ENCODE measurements around the gene CIDEB.

DNA sequence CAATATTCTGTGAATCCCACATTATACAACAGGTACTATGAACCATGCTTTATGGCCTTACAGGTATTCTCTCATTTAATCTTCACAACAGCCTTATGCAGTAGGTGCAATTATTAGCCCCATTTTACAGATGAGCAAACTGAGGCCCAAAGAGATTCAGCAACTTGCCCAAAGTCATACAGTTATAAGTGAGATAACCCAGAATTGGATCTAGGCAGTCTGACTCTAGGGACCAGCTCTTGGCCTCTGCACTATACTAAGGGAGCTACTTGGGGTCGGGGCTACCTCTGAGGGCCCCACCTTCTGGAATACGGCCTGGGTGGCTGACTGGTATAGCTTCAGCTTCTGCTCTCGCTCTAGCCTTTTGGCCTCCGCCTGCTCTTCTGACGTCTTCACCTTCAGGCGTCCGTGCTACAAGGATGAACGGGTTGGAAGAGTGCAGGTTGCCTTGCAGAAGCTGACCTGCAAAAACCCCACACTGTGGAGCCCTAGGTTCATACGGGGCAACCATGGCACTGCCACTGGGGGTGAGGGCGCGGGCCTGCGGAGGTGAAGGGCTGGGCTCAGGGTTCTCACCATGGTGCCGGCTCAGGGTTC lies 37.1 kb downstream of the CIDEB start:
- TF ChIP-seq EZH2 (optimal IDR thresholded peaks at IDR 0.05; ENCODE audit: low read depth, low read length) (no peak), EZH2phosphoT487 (IDR thresholded peaks at IDR 0.05; ENCODE audit: low read length) (no peak)
- TF ChIP-seq, protein P1, sequence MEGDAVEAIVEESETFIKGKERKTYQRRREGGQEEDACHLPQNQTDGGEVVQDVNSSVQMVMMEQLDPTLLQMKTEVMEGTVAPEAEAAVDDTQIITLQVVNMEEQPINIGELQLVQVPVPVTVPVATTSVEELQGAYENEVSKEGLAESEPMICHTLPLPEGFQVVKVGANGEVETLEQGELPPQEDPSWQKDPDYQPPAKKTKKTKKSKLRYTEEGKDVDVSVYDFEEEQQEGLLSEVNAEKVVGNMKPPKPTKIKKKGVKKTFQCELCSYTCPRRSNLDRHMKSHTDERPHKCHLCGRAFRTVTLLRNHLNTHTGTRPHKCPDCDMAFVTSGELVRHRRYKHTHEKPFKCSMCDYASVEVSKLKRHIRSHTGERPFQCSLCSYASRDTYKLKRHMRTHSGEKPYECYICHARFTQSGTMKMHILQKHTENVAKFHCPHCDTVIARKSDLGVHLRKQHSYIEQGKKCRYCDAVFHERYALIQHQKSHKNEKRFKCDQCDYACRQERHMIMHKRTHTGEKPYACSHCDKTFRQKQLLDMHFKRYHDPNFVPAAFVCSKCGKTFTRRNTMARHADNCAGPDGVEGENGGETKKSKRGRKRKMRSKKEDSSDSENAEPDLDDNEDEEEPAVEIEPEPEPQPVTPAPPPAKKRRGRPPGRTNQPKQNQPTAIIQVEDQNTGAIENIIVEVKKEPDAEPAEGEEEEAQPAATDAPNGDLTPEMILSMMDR (IDR thresholded peaks at IDR 0.05; ENCODE audit: low read length) = no peak

All from MM.1S (cell line).